OCI-M1 (cell line): ENCODE measurements around the gene ADCY7.
A peak's percentile ranks its signal among the peaks of the same experiment; 100 is the strongest.

Source experiments
- DNase-seq: peaks from one replicate; lab custom pipeline; 2025; lab: John Stamatoyannopoulos, UW

Gene ADCY7

GRCh38 chr16:50313596-50314478 is 47.5 kb downstream of the ADCY7 start:
- no peak for DNase-seq

DNA sequence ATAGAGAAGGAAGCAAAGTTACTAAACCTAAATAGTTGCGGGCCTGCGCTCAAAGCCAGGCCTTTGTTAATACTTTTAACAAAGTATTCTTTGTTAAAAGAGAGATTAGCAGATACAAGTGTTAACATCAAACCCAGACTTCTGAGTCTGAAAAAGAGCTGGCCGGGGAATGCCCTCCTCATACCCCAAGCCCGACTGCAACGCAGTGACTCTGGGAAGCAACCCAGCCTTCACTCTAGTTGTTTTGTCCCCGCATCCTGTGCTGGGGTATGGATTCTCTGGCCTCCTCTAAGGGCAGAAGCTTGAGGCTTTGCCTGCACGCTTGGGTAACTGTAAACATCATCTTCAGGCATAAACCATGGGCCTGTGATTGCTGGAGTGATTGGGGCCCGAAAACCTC is 48.3 kb downstream of the ADCY7 start:
- no peak for DNase-seq

GRCh38 chr16:50315346-50315997 is 49.1 kb downstream of the ADCY7 start:
- no peak for DNase-seq

DNA sequence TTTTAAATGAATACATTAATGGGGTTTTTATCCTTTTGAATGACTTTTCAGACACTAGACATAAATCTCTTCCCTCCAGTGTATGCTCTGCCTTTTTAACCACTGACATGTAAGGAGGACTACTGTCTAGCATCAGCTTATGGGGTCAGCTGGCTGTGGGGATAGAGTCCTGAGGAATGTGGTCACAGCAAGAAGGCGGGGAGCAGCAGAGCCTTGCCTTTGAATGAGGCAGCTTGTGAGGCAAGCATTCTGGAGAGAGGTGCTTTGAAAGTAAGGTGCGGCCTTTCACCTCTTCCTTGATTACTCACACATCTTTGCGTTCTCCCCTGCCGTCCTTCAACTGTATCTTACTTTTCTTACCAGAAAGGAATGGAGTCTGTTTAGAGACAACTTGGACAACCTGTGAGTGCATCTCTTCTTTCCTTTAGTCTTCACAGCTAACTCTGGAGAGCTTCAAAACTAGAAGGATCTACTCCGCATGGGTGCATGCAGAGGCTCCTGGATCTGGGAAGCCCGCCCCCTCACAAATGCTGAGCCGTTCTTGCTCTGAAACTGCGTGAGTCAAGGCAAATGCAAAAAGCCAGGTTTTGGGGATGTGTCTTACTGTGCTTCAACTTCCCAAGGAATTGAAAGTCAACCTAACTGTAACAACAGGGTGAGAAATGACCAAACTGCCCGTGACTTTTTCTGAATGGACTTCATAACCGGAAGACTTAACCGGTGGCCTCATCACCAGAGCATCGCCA is 49.9 kb downstream of the ADCY7 start:
- DNase-seq: no peak

- no peak for DNase-seq
Observed at GRCh38 chr16:50316848-50317630, 50.7 kb downstream of the ADCY7 start.

DNA sequence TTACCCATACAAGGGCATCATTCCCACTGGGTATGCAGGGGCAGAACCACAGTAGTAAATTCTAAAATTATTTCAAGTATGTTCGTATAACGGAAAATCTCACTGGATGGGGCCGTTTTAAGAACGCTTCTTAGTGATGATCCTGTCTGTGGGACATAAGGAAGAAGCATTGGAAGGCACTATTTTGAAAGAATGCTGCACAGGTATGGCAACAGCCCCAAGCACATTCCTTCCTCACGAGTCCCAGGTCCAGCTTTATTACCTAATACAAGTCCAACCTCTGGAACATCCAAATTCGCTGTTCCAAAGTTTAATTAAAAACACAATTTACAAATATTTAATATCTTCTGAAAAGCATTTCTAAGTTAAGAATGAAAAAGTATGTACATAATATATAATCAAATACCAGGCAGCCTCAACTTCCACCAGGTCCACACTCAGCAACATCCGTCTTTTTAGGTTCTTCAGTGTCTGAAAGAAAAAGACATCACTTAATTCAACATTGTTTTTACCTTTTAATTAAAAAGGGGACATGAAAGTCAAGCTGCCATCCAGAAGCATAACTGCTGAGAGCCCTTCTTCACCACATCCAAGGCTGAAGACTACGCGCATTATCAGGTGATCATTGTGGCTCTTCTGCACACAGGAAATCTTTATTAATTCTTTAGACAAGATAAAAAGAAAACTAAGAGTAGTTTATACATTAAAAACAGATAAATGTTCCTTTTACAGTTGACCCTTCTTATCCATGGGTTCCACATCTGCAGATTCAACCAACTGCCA is 52.6 kb downstream of the ADCY7 start:
- DNase-seq: no peak

DNA sequence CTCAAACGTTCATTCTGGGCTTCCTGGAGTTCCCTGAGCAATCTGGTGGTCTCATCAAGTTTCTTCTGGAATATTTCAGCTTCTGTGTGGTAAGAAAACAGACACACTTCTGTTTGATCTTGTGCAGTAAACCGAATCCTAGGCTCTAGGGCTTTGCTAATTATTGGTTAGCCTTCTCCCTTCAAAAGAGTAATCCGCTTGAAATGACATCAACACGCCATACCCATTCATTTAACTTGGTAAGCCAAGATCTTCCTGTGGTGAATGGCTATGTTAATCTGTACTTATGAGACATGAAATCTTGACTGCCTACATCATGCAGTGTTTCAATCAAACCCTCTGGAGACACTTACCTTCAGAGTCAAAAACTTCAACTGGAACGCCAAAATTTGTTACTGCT is 54.0 kb downstream of the ADCY7 start:
- no peak for DNase-seq

- no peak for DNase-seq
Observed at GRCh38 chr16:50322333-50322732, 56.0 kb downstream of the ADCY7 start.

GRCh38 chr16:50323335-50324011 is 57.1 kb downstream of the ADCY7 start:
- DNase-seq: peak; percentile 39

DNA sequence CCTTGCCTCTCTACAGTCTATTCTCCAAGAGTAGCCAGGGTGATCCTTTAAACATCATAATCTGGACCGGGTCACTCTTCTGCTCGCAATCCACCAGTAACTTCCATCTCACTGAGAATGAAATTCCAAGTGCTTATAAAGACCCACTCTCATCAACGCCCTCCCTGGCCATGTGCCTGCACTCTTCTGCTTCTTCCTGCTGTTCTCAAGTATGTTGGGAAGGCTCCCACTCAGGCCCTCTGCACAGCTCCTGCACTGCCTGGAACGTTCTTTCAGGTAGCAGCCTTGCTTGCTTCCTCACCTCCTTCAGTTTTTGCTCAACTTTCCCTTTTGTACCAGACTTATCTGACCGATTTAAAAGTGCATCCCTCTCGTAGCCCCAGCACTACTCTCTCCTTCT is 58.0 kb downstream of the ADCY7 start:
- no peak for DNase-seq

DNA sequence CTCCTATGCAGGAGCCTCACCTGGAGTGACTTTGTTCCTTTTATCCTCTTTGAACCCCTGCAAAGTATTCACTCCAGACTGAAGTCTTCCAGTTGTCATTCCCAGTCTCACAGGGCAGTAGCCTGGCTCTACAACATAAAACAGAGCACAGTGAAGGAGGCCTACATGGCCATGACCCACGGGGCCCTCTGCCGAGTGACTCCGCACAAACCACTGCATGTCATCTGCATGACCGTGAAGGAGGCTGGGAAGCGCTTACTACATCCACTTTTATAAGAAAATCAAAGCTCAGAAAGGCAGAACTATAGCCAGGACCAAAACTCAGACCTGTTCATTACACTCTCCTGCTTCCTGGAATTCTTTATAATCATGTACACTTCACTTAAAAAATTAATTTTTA is 59.9 kb downstream of the ADCY7 start:
- no peak for DNase-seq

DNA sequence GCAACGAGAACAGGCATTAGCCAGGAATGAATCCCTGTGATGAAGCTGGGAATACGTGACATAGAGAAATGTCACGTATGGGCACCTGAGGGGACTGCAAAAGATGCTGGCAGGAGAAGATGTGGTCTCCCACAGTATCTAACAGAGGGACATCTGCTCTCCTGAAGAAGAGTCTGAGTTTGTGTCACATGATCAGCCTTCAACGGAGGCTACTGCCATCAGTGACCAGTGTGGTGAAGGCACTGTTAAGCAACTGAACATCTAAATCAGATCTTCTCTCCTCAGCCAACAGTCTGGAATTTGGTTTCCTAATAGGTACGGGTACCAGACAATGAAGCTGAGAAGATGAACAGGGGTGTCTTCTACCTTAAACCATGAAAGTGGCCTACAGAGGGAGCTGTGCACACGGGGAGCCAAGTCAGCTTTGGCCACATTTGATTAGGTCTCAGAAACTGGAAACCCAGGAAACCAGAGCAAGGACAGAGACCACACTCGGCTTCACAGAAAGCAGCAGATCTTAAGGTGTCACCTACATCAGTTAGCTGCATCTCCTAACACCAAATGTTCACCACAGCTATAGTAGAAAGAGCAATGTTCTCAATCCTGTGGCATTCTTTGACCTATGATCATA is 60.6 kb downstream of the ADCY7 start:
- peak; percentile 37 for DNase-seq

DNA sequence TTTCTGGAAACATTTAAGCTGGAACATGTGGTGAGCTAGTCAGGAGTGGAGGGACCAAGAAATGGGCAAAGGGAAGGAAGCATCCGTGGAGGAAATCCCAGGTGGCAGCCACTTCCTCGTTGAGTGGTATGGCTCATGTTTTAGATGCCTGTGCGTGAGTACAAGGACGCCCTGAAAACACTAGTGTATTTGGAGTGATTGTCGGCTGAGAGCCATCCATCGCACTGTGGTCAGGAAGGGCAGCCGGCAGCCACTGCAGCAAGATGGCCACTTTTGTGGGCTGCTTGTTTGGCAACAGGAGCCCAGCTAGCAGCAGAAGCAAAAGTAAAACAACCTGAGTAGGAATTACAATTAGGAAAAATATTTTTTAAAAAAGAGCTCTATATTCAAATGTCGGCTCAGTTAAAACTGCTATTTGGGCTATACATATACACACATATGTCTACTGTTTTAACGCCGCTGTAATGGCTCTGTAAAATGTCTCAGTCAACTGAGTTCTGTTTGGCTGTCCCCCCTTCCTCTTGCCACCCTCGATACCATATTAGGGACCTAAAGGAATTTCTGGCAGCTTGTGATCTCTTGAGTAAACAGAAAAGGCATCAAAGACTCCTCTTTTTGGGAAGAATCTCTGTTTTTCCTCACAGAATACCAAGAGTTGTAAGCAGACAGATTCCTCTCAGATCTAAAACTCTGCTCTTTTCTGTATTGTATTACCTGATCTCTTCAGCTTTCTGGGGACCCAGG is 63.3 kb downstream of the ADCY7 start:
- DNase-seq: no peak

DNA sequence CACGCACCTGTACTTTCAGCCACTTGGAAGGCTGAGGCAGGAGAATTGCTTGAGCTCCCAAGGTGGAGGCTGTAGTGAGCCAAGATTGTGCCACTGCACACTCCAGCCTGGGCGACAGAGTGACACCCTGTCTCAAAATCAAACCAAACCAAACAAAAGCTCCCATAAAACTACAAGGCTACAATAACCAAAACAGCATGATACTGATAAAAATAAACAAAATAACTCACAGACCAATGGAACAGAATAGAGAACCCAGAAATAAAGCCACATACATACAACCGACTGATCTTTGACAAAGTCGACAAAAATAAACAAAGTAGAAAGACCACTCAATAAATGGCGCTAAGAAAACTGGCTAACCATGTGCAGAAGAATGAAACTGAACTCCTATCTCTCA is 65.2 kb downstream of the ADCY7 start:
- DNase-seq: no peak

- no peak for DNase-seq
Observed at GRCh38 chr16:50332599-50332998, 66.2 kb downstream of the ADCY7 start.

DNA sequence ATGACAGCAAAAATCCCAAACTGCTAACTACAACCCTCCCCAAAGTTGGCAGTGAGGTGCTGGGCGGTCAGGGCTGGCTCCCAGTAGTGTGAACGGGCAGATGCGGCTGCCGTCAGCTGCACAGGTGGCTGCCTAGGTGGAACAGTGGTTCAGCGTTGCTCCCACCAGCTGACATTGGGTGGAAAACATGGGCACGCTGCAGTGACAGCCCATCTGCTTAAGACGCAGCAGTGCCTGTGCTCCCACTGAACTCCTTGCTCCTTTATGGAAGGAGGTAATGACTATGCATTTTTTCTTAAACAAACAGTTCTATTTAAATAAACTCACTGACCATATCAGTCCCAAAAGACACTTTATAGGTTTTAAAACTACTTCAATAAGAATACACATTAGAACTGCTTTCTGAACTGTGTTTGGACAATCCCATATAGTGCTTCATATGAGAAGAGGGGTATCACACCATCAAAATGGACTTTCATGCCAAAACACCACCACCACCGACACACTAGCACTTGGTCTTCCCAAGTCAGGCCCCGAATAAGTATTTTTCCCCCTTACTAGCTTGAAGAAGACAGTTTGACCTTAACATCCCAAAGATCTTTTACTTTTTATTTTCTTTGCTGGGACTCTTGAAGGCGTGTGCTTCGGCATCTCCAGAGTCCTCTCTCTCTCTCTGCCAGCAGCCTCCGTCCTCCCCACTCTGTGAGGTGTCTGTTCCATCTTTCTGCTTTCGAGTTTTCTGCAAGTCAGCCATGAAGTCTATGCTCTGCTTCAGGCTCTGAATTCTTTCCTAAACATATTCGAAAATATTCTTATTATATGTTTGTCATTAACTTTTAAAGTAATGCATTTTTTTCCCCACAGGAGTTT is 68.0 kb downstream of the ADCY7 start:
- DNase-seq: no peak

DNA sequence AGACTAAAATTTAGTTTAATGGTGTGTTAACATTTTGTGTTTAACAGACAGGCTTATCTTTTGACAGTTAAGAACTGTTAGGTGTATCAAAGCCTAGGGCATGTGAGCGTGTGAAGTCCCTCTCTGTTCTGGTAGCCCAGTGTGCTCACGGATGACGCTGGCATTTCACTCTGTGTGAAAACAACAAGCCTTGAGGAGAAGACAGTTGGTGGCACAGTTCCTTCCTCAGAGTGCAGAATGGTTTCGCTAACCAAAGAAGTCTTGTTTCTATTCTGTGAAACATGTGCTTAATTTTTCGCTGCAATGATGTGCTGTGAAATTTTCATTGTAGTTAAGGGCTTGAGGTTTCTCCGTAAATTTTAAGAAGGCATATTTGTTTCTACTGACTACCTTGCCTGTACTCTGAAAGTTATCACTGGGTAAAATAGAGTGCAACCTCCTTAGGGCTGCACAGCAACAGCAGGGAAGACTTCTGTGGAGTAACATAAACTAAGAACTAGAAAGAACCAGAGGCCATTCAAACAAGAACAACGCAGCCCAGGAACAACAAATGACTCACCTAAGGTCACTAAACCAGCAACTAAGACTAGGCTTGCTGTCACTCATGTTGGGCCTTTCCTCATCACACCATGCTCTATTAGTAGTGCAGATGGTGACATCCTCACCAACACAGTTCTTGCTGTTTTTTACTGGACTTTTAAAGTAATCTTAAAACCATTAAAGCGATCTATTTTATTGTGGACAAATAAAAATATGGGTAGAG is 69.0 kb downstream of the ADCY7 start:
- DNase-seq: no peak

GRCh38 chr16:50336884-50337283 is 70.5 kb downstream of the ADCY7 start:
- DNase-seq: no peak
